H9 (cell line): ENCODE data around the gene KRT84. TPM values are rescaled to one million over a fixed set of nuclear protein-coding genes. Genes with fewer than 3 reads are reported as not detected.

ENCODE experiments used
- DNase-seq: peaks from one replicate; pipeline ENCODE4 v3.0.0-alpha.2; 2017
- H2AFZ ChIP-seq: one replicate; pipeline ENCODE4 v1.6.1; 2013; ENCODE audit warnings: mild to moderate bottlenecking, low read length, control low read depth, moderate library complexity
- H2AK5ac ChIP-seq: 2 replicates; pipeline ENCODE4 v1.6.1; 2013; ENCODE audit warnings: low read length, control low read depth, mixed read lengths; ENCODE audit not compliant: insufficient read length
- H2BK120ac ChIP-seq: one replicate; pipeline ENCODE4 v1.6.1; 2013; ENCODE audit warnings: low read depth, mild to moderate bottlenecking, low read length, control low read depth, inconsistent platforms; ENCODE audit not compliant: poor library complexity, severe bottlenecking
- H2BK12ac ChIP-seq: 2 replicates; pipeline ENCODE4 v1.6.1; 2013; ENCODE audit warnings: low read length, control low read depth, mixed read lengths, low read depth; ENCODE audit not compliant: insufficient read length
- H2BK15ac ChIP-seq: 2 replicates; pipeline ENCODE4 v1.6.1; 2013; ENCODE audit warnings: low read depth, low read length, control low read depth
- H2BK20ac ChIP-seq: one replicate; pipeline ENCODE4 v1.6.1; 2013; ENCODE audit warnings: low read depth, mild to moderate bottlenecking, low read length, control low read depth, inconsistent platforms; ENCODE audit not compliant: poor library complexity, severe bottlenecking
- H2BK5ac ChIP-seq: 2 replicates; pipeline ENCODE4 v1.6.1; 2013; ENCODE audit warnings: low read length, control low read depth, mixed read lengths; ENCODE audit not compliant: insufficient read length
- H3K14ac ChIP-seq: 2 replicates; pipeline ENCODE4 v1.6.1; 2013; ENCODE audit warnings: low read length, control low read depth; ENCODE audit not compliant: insufficient read depth
- H3K18ac ChIP-seq: 2 replicates; pipeline ENCODE4 v1.6.1; 2013; ENCODE audit warnings: low read depth, mild to moderate bottlenecking, mixed read lengths, low read length, control low read depth; ENCODE audit not compliant: insufficient read length
- H3K23ac ChIP-seq: 2 replicates; pipeline ENCODE4 v1.6.1; 2013; ENCODE audit warnings: low read length, control low read depth, mixed read lengths, low read depth; ENCODE audit not compliant: insufficient read length
- H3K23me2 ChIP-seq: 2 replicates; pipeline ENCODE4 v1.6.1; 2013; ENCODE audit warnings: low read depth, mild to moderate bottlenecking, mixed read lengths, low read length, control low read depth; ENCODE audit not compliant: insufficient read length, poor library complexity, severe bottlenecking
- H3K27ac ChIP-seq: 2 replicates; pipeline ENCODE4 v1.5.1; 2013; ENCODE audit warnings: low read length, control low read depth, mixed read lengths, low read depth; ENCODE audit not compliant: insufficient read length
- H3K27me3 ChIP-seq: 2 replicates; pipeline ENCODE4 v1.6.1; 2013; ENCODE audit warnings: low read length, control low read depth, inconsistent platforms; ENCODE audit not compliant: insufficient read depth
- H3K4ac ChIP-seq: 2 replicates; pipeline ENCODE4 v1.6.1; 2013; ENCODE audit warnings: low read depth, mild to moderate bottlenecking, control low read depth, inconsistent platforms, low read length, moderate library complexity
- H3K4me1 ChIP-seq: 2 replicates; pipeline ENCODE4 v1.6.1; 2013; ENCODE audit warnings: low read length, control low read depth, inconsistent platforms; ENCODE audit not compliant: insufficient read depth
- H3K4me2 ChIP-seq: 2 replicates; pipeline ENCODE4 v1.6.1; 2013; ENCODE audit warnings: low read length, control low read depth, mixed read lengths; ENCODE audit not compliant: insufficient read length, insufficient read depth
- H3K56ac ChIP-seq: 2 replicates; pipeline ENCODE4 v1.6.1; 2013; ENCODE audit warnings: low read depth, mild to moderate bottlenecking, mixed read lengths, low read length, control low read depth; ENCODE audit not compliant: insufficient read length
- H3K79me1 ChIP-seq: 2 replicates; pipeline ENCODE4 v1.6.1; 2013; ENCODE audit warnings: low read depth, mild to moderate bottlenecking, moderate library complexity, low read length, control low read depth, inconsistent platforms; ENCODE audit not compliant: insufficient read depth, poor library complexity, severe bottlenecking
- H3K79me2 ChIP-seq: 2 replicates; pipeline ENCODE4 v1.6.1; 2013; ENCODE audit warnings: low read length, control low read depth, inconsistent platforms; ENCODE audit not compliant: insufficient read depth
- H3K9ac ChIP-seq: 2 replicates; pipeline ENCODE4 v1.6.1; 2013; ENCODE audit warnings: low read length, control low read depth, mixed read lengths; ENCODE audit not compliant: insufficient read length; ENCODE audit errors: extremely low read depth
- H3K9me3 ChIP-seq: one replicate; pipeline ENCODE4 v1.6.1; 2013; ENCODE audit warnings: low read depth, low read length, inconsistent platforms; ENCODE audit not compliant: control insufficient read depth
- H3T11ph ChIP-seq: one replicate; pipeline ENCODE4 v1.6.1; 2013; ENCODE audit warnings: mild to moderate bottlenecking, low read length, control low read depth, inconsistent platforms
- H4K20me1 ChIP-seq: one replicate; pipeline ENCODE4 v1.6.1; 2013; ENCODE audit not compliant: control insufficient read depth, insufficient read length, insufficient read depth
- H4K5ac ChIP-seq: 2 replicates; pipeline ENCODE4 v1.6.1; 2013; ENCODE audit warnings: low read depth, mild to moderate bottlenecking, mixed read lengths, low read length, control low read depth; ENCODE audit not compliant: insufficient read length
- H4K8ac ChIP-seq: replicated peaks from 2 replicates; pipeline ENCODE4 v1.6.1; 2013; ENCODE audit warnings: low read length, control low read depth, mixed read lengths, low read depth; ENCODE audit not compliant: insufficient read length
- H4K91ac ChIP-seq: 2 replicates; pipeline ENCODE4 v1.6.1; 2013; ENCODE audit warnings: low read depth, mild to moderate bottlenecking, moderate library complexity, mixed read lengths, low read length, control low read depth; ENCODE audit not compliant: insufficient read length
- H3K27ac Mint-ChIP-seq, 3 experiments: 2 replicates in 2 of 3; 3 replicates in 1 of 3; pipeline ENCODE4 v1.8.0; 2020 to 2021; ENCODE audit warnings: mixed read lengths in 3 of 3, mild to moderate bottlenecking in 1 of 3, moderate library complexity in 1 of 3
- H3K27me3 Mint-ChIP-seq: 2 replicates; pipeline ENCODE4 v1.8.0; 2021; ENCODE audit warnings: low read depth, mild to moderate bottlenecking, moderate library complexity, mixed read lengths
- H3K36me3 Mint-ChIP-seq, 3 experiments: 2 replicates in 2 of 3; 3 replicates in 1 of 3; pipeline ENCODE4 v1.8.0; 2020 to 2021; ENCODE audit warnings: low read depth in 3 of 3, mixed read lengths in 3 of 3; ENCODE audit not compliant: insufficient read depth in 1 of 3
- H3K4me1 Mint-ChIP-seq, 2 experiments: 2 replicates each; pipeline ENCODE4 v1.8.0; 2020; ENCODE audit warnings: mixed read lengths in 2 of 2
- H3K4me3 Mint-ChIP-seq, 2 experiments: 2 replicates in 1 of 2; 3 replicates in 1 of 2; pipeline ENCODE4 v1.8.0; 2020 to 2021; ENCODE audit warnings: mild to moderate bottlenecking in 2 of 2, mixed read lengths in 2 of 2, moderate library complexity in 1 of 2
- H3K9me3 Mint-ChIP-seq, 2 experiments: 2 replicates in 1 of 2; 3 replicates in 1 of 2; pipeline ENCODE4 v1.8.0; 2020; ENCODE audit warnings: mild to moderate bottlenecking in 2 of 2, mixed read lengths in 2 of 2, moderate library complexity in 1 of 2
- WGBS: extraction: QIAGEN DNeasy Blood & Tissue Kit; methylation state at CpG from one replicate; pipeline ENCODE4 v1.1.7; 2013; ENCODE audit warnings: missing lambda C conversion rate, low lambda C conversion rate, mixed read lengths; ENCODE audit not compliant: insufficient read length; ENCODE audit errors: extremely low coverage; 5-methylcytosine and 5-hydroxymethylcytosine counted together
- total RNA-seq: library from RNA; stranded (reverse); gene quantifications from 2 replicates; pipeline ENCODE4 v1.2.1, GENCODE V29; 2021
- TF ChIP-seq, protein P1 (sequence below): fragments of 200-600 bp; sonication (generic); conservative IDR thresholded peaks from 3 replicates; pipeline ENCODE4 v1.8.0; 2021; ENCODE audit warnings: antibody characterized with exemption, mild to moderate bottlenecking

KRT84 gene
- total RNA-seq, 1 experiment from 2014 or later: not detected

DNA sequence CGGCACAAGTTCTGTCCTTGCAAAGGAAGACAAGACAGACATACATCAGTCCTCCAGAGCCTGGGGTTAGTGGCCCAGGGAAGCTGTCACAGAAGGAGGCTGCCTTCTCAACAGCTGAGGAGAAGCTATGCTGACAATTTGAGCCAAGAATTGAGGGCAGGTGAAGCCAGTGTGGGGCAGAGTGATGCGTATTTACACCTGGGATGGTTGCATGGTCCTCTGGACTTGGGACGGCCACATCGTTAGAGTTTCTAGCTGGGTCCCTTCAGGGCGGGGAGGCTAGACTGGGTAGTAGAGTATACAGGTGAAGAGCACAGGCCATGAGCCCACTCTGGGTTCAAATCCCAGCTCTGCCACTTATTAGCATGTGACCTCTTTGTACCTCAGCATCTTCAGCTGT lies 34.7 kb downstream of the KRT84 start:
- H3K4me3 Mint-ChIP-seq: no peak overlapping the region
- Histone ChIP-seq H3K56ac (no peak overlapping the region), H2BK12ac (no peak overlapping the region), H2BK5ac (no peak overlapping the region), H2AFZ (no peak overlapping the region), H3K4ac (no peak overlapping the region), H4K20me1 (no peaks in the 10 kb centered on the region), H3K4me2 (no peak overlapping the region), H3K9ac (no peak overlapping the region), H3K18ac (no peak overlapping the region), H2BK15ac (no peak overlapping the region), H2AK5ac (no peak overlapping the region), H3K14ac (no peak overlapping the region), H4K91ac (no peak overlapping the region), H4K5ac (no peak overlapping the region), H3K27me3 (no peaks in the 10 kb centered on the region), H3K27ac (no peak overlapping the region), H3K79me2 (no peaks in the 10 kb centered on the region), H2BK120ac (no peak overlapping the region), H3K79me1 (no peaks in the 10 kb centered on the region), H3K23ac (no peak overlapping the region), H3K9me3 (no peaks in the 10 kb centered on the region), H3T11ph (no peak overlapping the region), H2BK20ac (no peak overlapping the region), H3K23me2 (no peaks in the 10 kb centered on the region), H3K4me1 (no peaks in the 10 kb centered on the region), H4K8ac (no peak overlapping the region)
- H3K36me3 Mint-ChIP-seq: no peaks in the 10 kb centered on the region
- H3K9me3 Mint-ChIP-seq: no peaks in the 10 kb centered on the region
- no peak overlapping the region for H3K27ac Mint-ChIP-seq
- H3K4me1 Mint-ChIP-seq: peaks cover 9 to 10% of the 10 kb centered on the region in 2 experiments; a peak in 2 of 4 replicates
- no CpG with 5 or more reads among the region's 5 CpGs for WGBS
- TF ChIP-seq, protein P1, sequence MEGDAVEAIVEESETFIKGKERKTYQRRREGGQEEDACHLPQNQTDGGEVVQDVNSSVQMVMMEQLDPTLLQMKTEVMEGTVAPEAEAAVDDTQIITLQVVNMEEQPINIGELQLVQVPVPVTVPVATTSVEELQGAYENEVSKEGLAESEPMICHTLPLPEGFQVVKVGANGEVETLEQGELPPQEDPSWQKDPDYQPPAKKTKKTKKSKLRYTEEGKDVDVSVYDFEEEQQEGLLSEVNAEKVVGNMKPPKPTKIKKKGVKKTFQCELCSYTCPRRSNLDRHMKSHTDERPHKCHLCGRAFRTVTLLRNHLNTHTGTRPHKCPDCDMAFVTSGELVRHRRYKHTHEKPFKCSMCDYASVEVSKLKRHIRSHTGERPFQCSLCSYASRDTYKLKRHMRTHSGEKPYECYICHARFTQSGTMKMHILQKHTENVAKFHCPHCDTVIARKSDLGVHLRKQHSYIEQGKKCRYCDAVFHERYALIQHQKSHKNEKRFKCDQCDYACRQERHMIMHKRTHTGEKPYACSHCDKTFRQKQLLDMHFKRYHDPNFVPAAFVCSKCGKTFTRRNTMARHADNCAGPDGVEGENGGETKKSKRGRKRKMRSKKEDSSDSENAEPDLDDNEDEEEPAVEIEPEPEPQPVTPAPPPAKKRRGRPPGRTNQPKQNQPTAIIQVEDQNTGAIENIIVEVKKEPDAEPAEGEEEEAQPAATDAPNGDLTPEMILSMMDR: no peak
- DNase-seq: no peak
- H3K27me3 Mint-ChIP-seq: peaks cover 8% of the 10 kb centered on the region; the same call in 1 of the 2 replicates
